Stimulated activated CD8-positive, alpha-beta memory T cell treated with anti-CD3 and anti-CD28 coated beads, Interleukin-12 subunit alpha, Interleukin-12 subunit beta, amount 100 ng/mL, for 24 hours (primary cell): ENCODE results near the gene HERPUD1.
"Not testable (repeated sequence)": the region's sequence is repeated elsewhere in the genome, so short reads cannot be mapped to it uniquely, and the experiment has no call there.

Source experiments
- DNase-seq: peaks from one replicate; pipeline ENCODE4 v3.0.0-alpha.2; 2020; ENCODE audit errors: extremely low read depth

Gene HERPUD1

GRCh38 chr16:56980792-56981724 lies 49.1 kb downstream of the HERPUD1 start:
- no peak for DNase-seq

GRCh38 chr16:56981729-56982271 lies 49.9 kb downstream of the HERPUD1 start:
- no peak for DNase-seq

- no peak for DNase-seq
Measured at GRCh38 chr16:56982695-56983094, 50.8 kb downstream of the HERPUD1 start.

GRCh38 chr16:56983211-56983751 lies 51.3 kb downstream of the HERPUD1 start:
- no peak for DNase-seq

GRCh38 chr16:56984639-56985038 lies 52.7 kb downstream of the HERPUD1 start:
- DNase-seq = no peak

- no peak for DNase-seq
Measured at GRCh38 chr16:56985288-56985961, 53.5 kb downstream of the HERPUD1 start.

- DNase-seq = no peak
Measured at GRCh38 chr16:56985962-56986360, 54.0 kb downstream of the HERPUD1 start.

GRCh38 chr16:56986361-56986760 lies 54.4 kb downstream of the HERPUD1 start:
- no peak for DNase-seq

- not testable (repeated sequence) for DNase-seq
Measured at GRCh38 chr16:56986908-56987307, 55.0 kb downstream of the HERPUD1 start.

GRCh38 chr16:56987692-56988091 lies 55.8 kb downstream of the HERPUD1 start:
- no peak for DNase-seq

GRCh38 chr16:56988161-56988947 lies 56.4 kb downstream of the HERPUD1 start:
- DNase-seq = no peak

- peak; percentile 80 for DNase-seq
Measured at GRCh38 chr16:56988948-56989945, 57.3 kb downstream of the HERPUD1 start, which contains the start of gene NLRC5. Gene NLRC5, plus strand, starts transcription at chr16:56989557. Its CDS starts 31,156 bp downstream, at chr16:57020713.

GRCh38 chr16:56989988-56990387 lies 58.0 kb downstream of the HERPUD1 start:
- DNase-seq = no peak

GRCh38 chr16:56990407-56991286 lies 58.7 kb downstream of the HERPUD1 start:
- no peak for DNase-seq

GRCh38 chr16:56992431-56992830 lies 60.5 kb downstream of the HERPUD1 start:
- DNase-seq = not testable (repeated sequence)

GRCh38 chr16:56993204-56993603 lies 61.3 kb downstream of the HERPUD1 start:
- no peak for DNase-seq

GRCh38 chr16:56994311-56994710 lies 62.4 kb downstream of the HERPUD1 start:
- DNase-seq = no peak
